Astrocyte of the spinal cord (primary cell): ENCODE results near the gene NMNAT3.
"Not testable (repeated sequence)": the region's sequence is repeated elsewhere in the genome, so short reads cannot be mapped to it uniquely, and the experiment has no call there.

ENCODE experiments used
- DNase-seq: peaks from one replicate; pipeline ENCODE4 v3.0.0; 2011; ENCODE audit warnings: low read depth, low spot score
- H3K4me3 ChIP-seq: 2 replicates; pipeline ENCODE4 v1.5.1; 2011; ENCODE audit warnings: low read depth, mild to moderate bottlenecking, low read length, moderate library complexity
- in situ Hi-C: cut with HindIII; loops from 2 replicates; pipeline ENCODE4 v1.10.0; 2017; ENCODE audit warnings: low sequenced_read_pairs
- TF ChIP-seq, protein P1 (sequence below): IDR thresholded peaks from 2 replicates; pipeline ENCODE4 v1.5.1; 2012; ENCODE audit warnings: low read depth, mild to moderate bottlenecking, low read length, inconsistent platforms

NMNAT3 gene

DNA sequence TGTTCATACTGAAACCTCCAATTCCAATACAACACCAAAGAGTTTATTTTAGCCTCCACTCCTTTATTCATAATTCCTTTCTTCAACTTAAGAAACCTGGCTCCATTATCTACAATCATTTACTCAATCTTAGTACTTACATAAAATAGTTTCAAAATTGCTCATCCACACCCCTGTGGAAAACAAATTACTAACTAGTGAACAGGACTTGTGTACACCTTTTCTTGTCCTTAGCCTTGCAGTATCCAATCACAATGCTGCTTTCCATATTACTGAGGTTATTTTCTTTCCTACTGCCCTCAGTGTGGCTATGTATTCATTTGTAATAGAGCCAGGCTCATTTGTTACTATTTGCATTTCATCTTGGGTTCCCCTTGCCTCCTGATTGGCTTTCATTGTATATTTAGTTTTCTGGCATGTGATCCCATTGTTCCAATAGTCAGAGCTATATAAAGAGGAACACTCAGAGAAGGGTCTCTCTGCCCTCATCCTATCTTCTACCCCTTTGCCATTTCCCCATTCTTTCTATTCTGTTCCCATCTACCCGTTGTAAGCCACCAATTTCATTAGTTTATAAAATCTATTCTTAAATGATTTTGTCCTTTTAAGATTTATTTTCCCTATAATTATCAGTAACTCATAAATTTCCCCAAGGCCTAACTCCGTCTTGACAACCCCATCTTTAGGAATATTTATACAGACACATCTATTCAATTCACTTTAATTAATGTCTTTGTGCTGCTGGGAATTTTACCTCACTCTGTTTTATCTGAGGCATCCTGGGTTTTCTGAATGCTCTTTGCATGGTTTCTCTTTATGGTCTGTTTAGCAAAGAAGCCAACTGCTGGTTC, 70.3 kb downstream of the NMNAT3 start:
- no peak for DNase-seq
- TF ChIP-seq, protein P1, sequence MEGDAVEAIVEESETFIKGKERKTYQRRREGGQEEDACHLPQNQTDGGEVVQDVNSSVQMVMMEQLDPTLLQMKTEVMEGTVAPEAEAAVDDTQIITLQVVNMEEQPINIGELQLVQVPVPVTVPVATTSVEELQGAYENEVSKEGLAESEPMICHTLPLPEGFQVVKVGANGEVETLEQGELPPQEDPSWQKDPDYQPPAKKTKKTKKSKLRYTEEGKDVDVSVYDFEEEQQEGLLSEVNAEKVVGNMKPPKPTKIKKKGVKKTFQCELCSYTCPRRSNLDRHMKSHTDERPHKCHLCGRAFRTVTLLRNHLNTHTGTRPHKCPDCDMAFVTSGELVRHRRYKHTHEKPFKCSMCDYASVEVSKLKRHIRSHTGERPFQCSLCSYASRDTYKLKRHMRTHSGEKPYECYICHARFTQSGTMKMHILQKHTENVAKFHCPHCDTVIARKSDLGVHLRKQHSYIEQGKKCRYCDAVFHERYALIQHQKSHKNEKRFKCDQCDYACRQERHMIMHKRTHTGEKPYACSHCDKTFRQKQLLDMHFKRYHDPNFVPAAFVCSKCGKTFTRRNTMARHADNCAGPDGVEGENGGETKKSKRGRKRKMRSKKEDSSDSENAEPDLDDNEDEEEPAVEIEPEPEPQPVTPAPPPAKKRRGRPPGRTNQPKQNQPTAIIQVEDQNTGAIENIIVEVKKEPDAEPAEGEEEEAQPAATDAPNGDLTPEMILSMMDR, result no peak
- no peak overlapping the region for H3K4me3 ChIP-seq
- in situ Hi-C loops, result no loop called here

DNA sequence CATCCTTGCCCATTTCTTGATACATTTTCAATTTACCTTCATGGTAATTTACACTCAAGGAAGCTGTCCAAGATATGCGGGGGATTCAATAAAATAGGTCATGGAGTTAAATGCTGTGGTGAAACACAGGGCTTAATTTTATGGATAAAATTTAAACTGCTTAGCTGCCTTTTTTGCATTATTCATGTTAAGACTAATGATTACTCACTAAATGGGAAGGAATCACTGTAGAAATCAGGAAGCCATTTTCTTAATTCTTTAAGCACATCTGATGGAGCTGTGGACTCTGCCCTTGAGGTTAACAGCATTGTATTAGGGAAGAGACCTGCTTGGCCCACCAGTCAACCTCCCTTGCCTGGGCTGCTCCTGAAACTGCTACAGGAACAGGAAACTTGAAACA, 75.8 kb downstream of the NMNAT3 start:
- H3K4me3 ChIP-seq, result no peak overlapping the region
- in situ Hi-C loops, result no loop called here
- TF ChIP-seq, protein P1, result no peak
- no peak for DNase-seq

DNA sequence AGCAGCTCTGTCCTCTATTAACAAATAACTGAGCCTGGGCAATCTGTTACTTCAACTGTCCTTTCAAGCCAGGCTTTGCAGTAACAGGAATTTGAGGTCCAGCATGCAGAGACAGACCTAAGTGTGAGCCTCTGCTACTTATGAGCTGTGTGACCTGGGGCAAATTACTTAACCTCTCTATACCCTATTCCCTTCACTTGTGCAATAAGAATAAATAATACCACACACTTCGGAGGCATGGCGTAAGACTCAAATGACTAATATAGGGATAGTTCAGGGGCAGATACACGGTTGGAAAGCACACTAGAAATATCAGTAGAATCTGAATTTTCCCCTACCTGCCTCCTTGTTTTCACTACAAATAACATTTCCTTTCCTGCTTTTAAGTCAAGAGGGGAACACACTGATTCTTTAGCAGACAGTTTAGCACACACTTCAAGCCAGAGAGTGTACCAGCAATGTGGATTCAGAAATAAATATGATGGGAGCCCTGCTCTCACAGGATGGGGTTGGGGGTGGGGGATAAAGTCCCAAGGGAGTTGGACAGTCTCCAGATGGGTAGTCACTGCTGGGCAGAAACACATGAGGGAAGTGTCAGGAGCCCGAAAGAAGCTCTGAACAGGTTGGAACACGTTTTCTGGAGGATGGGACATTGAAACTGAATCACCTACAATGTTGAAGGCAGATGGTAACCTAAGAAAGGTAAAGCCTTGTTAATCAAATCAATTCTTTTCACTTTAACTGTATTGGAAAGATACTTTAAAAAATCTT, 76.4 kb downstream of the NMNAT3 start:
- no peak overlapping the region for H3K4me3 ChIP-seq
- DNase-seq, result no peak
- in situ Hi-C loops, result no loop called here
- TF ChIP-seq, protein P1, result no peak

DNA sequence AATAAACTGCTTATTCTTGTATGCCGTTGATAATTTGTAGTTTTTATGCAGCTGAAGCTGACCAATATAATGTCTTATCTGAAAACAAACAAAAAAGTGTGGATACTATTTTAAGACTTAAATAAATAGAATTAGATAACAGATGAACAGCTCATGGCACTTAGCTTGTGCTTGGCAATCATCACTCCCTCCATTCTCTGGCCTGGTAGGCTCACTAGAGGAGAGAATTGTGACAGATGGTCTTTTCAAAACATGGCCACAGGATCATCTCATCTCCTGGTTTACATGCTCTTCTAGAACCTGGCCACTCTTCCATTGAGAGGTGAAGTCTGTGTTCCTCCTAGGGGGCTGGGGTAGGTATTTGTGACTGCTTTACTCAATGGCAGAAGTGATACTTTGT, 79.8 kb downstream of the NMNAT3 start:
- in situ Hi-C loops, result no loop called here
- TF ChIP-seq, protein P1, result no peak
- no peak overlapping the region for H3K4me3 ChIP-seq
- no peak for DNase-seq

DNA sequence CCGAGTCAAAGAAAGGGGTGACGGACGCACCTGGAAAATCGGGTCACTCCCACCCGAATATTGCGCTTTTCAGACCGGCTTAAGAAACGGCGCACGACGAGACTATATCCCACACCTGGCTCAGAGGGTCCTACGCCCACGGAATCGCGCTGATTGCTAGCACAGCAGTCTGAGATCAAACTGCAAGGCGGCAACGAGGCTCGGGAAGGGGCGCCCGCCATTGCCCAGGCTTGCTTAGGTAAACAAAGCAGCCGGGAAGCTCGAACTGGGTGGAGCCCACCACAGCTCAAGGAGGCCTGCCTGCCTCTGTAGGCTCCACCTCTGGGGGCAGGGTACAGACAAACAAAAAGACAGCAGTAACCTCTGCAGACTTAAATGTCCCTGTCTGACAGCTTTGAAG, 86.6 kb downstream of the NMNAT3 start:
- in situ Hi-C loops, DNase-seq, H3K4me3 ChIP-seq: not testable (repeated sequence)

DNA sequence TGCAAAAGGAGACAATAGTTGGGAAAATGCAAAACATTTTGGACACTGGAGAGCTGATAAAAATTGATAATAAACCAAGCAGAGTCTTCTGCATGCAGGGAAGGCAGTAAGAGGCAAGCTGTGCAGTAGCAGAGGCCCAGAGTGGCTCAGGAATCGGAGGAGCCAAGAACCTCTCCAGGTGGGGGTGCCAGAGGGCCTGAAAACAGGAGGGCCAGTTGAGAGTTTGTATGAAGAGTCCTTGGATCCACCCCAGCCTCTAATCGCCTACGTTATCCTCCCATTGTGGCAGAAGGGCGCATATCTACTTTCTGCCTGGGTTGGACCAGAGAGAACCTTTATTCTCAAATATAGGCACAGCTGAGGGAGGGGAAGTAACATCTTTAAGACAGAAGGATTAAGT, 89.3 kb downstream of the NMNAT3 start:
- TF ChIP-seq, protein P1, result no peak
- no peak for DNase-seq
- H3K4me3 ChIP-seq, result no peak overlapping the region
- in situ Hi-C loops, result no loop called here

DNA sequence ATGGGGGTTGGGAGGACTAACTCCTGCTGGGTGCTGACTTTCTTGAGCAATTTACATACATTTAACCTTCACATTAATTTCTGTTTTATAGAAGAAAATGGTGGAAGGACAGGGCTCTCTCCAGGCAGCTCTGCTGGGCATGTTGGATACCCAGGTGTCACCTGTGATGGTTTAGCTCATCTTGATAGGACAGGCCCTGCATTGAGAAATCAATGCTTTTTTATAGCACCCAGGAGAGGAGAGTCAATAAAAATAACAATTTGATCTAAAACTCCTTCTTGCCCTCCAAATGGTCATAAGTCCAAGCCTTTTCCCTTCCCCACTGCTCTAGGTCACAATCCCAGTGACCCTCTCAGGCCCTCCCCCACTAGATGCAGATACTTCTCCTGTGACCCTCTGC, 90.0 kb downstream of the NMNAT3 start:
- in situ Hi-C loops, result no loop called here
- TF ChIP-seq, protein P1, result no peak
- DNase-seq, result no peak
- no peak overlapping the region for H3K4me3 ChIP-seq
